NCI-H1694 (cell line): Measurements from ENCODE around the gene EVPLL.
"Not testable (repeated sequence)": the region's sequence is repeated elsewhere in the genome, so short reads cannot be mapped to it uniquely, and the experiment has no call there.

Experiments used
- DNase-seq: peaks from one replicate; lab custom pipeline; 2025; lab: John Stamatoyannopoulos, UW

Gene EVPLL

GRCh38 chr17:18379246-18380146, 1.9 kb downstream of the EVPLL start:
- no peak for DNase-seq

DNA sequence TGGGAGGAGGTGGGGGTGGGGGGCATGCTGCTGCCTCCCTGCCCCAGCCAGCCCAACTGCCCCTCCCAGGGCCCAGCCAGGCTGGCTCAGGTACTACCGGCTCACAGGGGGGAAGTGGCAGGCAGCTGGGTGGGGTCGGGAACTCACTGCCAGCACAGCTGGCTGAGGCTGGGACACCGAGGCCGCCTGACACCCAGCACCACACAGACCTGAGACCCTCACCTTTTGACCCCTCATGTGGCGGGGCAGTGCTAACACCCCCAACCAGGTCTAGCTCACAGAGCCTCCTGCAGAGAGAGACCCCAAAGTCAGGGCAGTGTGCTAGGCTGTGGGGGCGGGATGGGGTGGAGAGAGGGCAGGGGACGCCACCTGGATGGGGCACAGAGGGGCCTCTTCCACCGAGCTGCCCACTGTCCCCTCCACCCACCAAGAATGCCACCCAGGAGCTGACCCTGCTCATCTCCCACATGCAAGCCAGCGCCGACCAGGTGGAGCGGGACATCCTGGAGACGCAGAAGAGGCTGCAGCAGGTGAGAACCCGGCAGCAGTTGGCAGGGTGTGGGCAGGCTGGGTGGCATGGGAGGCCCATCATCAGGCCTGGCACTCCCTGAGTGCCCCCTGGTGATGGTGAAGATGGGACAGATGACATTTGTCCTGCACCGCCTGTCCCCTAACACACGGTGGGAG, 3.0 kb downstream of the EVPLL start:
- no peak for DNase-seq

DNA sequence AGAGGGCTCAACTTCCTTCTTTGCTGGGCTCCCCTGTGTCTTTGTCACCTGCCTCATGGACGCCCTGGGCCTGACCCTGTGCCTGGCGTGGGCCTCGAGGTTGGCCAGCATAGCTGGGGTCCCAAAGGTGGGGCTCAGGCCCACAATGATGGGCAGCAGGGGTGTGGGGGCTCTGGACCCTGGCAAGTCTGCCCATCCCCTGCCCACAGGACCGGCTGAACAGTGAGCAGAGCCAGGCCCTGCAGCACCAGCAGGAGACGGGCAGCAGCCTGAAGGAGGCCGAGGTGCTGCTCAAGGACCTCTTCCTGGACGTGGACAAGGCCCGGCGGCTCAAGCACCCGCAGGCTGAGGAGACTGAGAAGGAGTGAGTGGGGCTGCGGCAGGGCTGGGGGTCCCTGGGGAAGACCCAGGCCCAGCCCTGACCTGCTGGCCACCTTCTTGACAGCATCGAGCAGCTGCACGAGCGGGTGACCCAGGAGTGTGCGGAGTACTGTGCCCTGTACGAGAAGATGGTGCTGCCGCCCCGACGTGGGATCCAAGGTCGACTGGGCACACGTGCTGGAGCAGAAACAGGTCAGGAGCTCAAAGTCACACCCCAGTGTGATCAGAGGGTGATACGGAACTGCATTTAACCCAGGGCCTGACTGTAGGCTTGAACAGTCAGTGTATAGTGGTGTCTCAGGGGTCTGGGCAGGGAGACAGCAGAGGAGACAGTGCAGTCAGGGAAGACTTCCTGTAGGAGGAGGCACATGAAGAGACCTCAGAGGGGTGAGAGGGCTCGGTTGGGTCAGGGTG, 3.8 kb downstream of the EVPLL start:
- no peak for DNase-seq

GRCh38 chr17:18381953-18382245, 4.3 kb downstream of the EVPLL start:
- DNase-seq, result no peak

DNA sequence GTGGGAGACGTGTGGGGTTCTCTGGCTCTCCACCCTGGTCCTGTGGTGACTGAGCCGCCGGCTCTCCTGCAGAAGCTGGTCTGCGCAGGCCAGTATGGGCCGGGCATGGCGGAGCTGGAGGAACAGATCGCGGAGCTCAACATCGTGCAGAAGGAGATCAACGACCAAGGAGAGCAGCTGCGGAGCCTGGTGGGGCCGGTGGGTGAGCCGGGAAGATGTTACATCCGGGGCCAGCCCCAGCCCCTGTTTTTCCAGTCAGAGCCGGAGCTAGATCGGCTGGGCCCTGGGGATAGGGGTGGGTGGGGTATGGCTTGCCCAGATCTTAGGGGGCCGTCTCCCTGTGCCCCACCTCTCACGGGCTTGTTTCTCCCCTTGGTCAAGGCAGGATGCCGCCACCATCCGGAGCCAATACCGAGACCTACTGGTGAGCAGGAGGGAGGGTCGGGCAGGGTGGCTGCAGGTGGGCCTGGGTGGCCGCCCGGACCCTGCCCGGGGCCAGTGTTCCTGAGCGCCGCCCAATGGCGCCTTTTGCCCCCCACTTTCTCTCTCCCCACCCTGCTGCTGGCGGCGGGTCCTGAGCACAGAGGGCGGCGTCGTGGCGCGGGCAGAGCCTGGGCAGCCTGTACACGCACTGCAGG, 5.0 kb downstream of the EVPLL start:
- no peak for DNase-seq

- not testable (repeated sequence) for DNase-seq
Measured at GRCh38 chr17:18383079-18383481, 5.5 kb downstream of the EVPLL start.

DNA sequence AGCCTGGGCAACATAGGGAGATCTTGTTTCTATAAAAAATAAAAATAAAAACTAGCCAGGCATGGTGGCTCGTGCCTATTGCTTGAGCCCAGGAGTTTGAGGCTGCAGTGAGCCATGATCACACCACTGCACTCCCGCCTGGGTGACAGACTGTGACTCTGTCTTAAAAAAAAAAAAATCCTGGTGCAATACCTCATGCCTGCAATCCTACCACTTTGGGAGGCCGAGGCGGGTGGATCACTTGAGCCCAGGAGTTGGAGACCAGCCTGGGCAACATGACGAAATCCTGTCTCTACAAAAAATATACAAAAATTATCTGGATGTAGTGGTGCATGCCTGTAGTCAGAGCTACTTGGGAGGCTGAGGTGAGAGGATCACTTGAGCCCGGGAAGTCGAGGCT, 6.7 kb downstream of the EVPLL start:
- DNase-seq, result not testable (repeated sequence)

DNA sequence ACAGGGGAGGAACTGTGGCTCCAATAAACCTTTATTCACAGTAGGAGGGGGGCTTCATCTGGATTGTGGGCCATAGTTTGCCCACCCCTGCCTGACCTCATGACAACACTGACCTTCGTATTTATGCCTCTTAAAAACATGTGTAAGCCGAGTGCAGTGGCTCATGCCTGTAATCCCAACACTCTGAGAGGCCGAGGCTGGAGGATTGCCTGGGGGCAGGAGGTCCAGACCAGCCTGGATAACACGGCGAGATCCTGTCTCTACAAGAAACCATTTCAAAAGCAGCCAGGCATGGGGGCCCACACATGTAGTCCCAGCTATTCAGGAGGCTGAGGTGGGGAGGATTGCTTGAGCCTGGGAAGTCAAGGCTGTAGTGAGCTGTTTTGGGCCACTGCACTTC, 10.0 kb downstream of the EVPLL start:
- not testable (repeated sequence) for DNase-seq

DNA sequence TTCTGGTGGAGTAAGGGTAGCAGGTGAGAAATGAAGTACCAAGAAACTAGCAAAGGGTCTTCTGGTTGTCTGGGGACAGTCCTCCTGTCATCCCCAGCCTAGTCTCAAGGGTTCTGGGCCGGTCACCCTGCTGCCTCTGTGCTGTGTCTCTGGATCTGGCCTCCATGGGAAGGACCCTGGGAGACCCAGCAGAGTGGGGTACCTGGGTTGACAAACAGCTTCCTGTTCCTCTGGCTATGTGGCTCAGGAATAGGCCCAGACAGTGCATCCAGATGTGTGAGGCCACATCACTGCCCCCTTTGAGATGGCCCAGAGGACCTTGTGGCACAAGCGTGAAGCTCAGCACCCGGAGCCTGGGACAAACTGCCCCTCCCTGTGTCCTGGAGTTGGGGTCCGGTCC, 10.7 kb downstream of the EVPLL start:
- not testable (repeated sequence) for DNase-seq

DNA sequence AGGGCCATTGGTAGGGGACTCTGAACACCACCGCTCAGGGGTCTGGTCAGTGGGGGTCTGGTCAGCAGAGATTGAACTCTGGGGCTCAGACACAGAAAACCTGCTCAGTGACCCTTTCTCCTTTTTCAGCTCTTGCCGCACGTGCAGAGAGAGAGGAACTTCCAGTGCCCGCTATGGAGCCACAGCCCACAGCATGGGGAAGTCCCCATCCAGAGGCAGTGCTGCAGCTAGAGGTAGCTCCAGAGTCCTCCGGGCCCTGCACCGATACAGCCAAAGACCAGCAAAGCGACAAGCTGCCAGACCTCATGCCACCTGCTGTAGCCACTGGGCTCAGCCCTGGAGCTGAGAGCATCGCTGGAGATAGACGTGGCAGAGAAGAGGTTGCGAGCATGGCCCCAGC, 11.2 kb downstream of the EVPLL start:
- not testable (repeated sequence) for DNase-seq

DNA sequence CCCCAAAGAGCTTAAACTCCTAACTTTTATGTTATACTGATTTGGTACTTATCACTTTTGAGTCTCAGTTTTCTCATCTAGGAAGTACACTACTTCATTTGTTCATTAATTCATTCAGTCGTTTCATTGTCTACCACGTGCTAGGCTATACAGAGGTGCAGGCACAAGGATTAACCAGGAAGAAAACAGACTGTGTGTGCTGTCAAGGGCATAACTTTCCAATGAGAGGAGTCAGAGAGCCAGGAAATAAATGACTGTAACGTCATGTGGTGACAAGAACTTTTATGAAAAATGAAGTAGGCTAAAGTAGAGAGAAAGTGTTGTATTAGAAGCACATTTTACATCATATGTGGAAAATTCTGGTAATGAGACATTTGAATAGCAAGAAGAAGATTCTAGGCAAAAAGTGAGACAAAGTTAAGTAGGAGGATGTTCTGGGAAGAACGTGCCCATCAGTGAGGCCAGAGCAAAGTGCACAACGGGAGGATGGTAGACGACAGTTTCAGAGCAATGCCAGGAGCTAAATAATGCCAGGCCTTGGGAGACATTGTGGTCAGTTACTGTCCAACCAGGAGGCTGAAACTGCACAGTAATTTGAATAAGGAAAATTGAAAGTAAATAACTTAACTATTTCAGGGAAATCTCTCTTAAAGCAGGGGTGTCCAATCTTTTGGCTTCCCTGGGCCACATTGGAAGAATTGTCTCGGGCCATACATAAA, 24.5 kb downstream of the EVPLL start:
- not testable (repeated sequence) for DNase-seq

GRCh38 chr17:18403166-18403565, 25.6 kb downstream of the EVPLL start:
- DNase-seq, result not testable (repeated sequence)

DNA sequence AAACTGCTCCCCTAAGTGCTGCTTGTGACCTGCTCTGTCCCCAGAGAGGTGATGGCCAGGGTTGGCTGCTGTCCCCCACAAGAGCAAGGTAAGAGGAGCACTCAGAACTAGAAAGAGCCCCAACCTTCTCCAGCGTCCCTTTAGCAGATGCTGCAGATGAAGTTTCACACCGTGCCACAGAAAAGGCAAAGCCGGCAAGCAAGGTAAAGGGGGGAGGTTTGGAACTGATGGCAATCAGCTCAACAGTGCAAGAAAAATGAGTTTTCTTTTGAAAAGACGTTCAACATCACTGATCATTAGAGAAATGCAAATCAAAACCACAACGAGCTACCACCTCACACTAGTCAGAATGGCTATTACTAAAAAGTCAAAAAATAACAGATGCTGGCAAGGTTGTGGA, 26.0 kb downstream of the EVPLL start:
- DNase-seq, result not testable (repeated sequence)

- not testable (repeated sequence) for DNase-seq
Measured at GRCh38 chr17:18408906-18409305, 31.3 kb downstream of the EVPLL start.

DNA sequence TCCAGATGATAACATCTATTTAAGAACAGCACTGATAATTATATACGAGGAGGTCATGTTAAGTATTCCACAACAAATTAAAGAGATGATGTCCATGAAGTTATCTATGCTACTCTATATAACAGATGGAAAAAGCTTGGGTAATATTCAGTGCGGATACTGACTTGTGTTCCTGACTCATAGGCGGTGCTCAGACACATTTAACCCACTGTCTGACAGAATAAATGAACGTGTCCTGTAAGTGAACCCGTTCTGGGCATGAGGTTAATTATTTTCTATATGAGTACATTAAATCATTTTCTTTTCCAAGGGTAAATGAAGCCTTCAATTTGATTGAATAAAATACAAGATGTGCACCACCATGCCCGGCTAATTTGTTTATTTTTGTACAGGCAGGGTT, 31.7 kb downstream of the EVPLL start:
- not testable (repeated sequence) for DNase-seq

DNA sequence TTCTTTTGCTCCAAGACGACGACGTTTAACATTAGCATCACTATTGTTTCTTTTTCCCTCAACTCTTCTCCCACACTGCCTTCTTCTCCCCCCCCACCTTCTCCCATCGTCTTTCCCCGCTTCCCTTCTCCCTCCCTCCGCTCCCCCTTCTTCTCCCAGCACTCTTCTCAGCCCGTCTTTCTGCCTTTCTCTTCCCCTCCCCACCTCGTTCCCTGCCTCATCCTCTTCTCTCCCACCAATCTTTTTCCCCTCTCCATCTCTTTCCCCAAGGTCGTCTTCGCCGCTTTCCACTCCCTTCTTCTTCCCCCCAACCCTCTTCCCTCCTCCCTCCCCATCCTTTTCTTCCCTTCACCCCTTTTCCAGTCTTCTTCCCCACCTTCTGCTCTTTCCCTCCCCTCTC, 33.2 kb downstream of the EVPLL start:
- DNase-seq, result not testable (repeated sequence)

DNA sequence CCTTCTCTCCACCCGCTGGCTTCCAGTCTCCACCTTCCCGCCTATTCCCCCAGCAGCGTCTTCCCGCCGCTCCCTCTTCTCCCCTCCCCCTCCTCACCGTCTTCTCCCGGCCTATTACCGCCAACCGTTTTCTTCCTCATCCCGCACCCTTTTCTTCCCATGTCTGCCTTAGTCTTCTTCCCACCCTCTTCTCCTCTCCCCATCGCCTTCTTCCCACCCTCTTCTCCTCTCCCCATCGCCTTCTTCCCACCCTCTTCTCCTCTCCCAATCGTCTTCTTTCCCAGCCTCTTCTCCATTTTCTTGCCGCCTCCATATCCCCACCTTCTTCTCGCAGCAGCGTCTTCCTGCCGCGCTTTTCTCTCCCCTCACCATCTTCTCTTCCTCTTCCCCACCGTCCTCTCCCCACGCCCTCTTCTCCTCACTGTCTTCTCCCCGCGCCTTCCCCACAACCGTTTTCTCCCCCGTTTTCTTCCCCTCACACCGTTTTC, 33.8 kb downstream of the EVPLL start:
- DNase-seq, result not testable (repeated sequence)

GRCh38 chr17:18412001-18412538, 34.5 kb downstream of the EVPLL start:
- not testable (repeated sequence) for DNase-seq

DNA sequence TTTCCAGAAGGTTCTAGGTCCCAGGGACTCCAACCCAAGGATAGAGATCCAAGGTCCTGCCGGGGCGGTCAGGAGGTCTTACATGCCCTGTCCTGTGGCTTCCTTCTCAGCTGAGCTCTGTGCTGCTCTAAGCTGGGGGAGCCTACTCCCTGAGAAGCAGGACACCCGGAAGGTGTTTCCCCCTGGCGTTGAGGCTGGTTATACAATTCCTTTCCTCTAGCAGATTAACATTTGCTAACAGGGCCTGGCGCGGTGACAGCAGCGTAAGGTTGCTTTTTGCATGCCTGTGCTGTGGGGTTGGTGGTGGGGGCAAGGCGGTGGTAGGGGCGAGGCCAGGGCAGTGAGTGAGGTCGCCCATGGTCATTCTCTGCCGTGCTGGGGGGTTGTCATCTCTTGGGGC, 43.9 kb downstream of the EVPLL start:
- not testable (repeated sequence) for DNase-seq

DNA sequence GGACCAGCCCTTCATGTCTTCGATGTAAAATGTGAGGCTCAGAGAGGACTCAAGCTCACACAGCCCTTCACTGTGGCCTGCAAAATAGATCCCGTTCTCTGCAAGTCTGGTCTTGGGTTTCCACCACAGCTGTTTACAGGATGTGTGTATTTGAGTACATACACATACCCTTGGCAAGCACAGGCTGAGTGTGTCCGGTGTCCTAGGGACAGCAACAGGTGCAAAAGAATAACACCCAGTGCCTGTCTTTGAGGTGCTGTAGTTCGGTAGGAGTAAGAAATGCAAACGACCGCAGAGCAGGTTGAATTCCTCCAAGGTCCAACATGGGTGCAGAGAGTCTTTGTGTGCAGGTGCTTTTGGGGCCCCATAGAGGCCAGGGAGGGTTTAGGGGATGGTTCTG, 44.9 kb downstream of the EVPLL start:
- DNase-seq, result not testable (repeated sequence)

DNA sequence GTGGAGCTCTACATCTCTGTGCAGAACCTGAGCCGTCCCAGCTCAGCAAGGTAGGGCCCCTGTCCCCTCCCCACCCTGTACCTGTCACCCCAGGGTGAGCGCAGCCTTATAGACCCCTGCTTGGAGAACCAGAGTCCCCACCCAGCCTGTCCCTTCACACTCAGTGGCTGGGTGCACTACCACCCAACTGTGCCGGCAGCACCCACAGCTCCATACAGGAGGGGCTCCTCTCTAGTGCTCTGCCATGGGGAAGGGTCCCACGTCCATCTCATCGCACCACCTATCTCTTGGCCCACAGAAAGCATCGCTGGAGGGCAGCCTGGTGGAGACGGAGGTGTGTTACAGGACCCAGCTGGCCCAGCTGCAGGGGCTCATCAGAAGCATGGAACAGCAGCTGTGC, 45.4 kb downstream of the EVPLL start:
- DNase-seq, result not testable (repeated sequence)
